GM18505 (cell line): ENCODE measurements around the gene SNPH.

Experiments
- ATAC-seq: cut with Tn5 transposase; IDR thresholded peaks from one replicate; pipeline ENCODE4 v1.9.1; 2021; ENCODE audit not compliant: unreplicated experiment
- POLR2A ChIP-seq: IDR thresholded peaks from 4 replicates; pipeline ENCODE4 v1.6.1; 2011; ENCODE audit warnings: borderline replicate concordance; ENCODE audit not compliant: insufficient read depth, insufficient read length; ENCODE audit errors: extremely low read depth

Gene SNPH

DNA sequence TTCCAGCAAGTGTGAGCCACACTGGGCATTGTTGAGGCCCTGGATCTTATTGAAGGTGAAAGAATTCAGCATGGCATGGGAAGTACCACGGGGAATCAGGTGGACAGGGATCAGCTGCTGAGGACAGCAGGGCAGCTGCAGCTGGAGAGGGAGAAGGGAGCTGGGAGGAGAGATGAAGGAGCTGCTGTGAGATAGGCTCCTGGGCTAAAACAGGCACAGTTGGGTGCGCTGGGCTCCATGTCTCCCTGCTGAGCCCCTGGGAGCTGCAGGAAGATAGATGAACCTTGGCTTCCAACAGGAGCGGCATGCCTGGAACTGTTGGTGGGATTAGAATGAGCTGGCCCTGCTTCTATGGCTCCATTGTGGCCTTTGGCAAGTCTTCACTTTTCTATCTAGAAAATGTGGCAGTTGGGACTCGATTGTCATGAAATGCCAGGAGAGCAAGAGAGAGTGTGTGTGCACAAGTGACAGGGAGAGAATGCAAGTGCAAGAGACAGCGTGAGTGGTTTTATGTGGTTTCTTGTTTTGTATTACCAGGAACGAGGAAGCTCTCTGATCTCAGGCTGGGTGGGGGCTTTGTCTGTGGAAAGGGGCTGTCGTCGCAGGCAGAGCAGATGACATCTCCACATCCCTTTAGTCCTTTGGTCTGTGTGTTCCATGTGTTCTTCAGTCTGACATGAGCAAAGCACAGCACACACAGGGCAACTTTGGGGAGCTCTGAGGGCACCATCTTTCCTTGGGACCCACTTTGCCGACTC is 20.4 kb downstream of the SNPH start:
- no peak for ATAC-seq
- no peak for TF ChIP-seq POLR2A

DNA sequence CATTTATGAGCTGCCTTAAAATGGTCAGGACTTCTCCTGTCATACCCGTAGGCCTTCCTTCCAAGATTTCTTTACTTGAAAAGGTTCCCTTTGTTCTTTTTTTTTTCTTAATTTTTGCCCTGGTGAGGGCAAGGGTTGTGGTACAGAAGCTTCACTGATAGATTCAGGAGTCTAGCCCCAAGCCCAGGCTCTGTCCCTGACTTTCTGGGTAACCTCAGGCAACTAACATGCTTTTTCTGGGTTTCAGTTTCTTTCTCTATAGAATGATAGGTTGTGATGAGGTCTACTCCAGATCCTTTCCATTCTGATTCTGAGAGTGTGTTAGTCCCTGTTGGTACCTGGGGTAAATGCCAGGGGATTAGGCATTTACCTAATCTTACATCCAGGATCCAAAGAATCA is 21.2 kb downstream of the SNPH start:
- ATAC-seq: no peak
- no peak for TF ChIP-seq POLR2A

DNA sequence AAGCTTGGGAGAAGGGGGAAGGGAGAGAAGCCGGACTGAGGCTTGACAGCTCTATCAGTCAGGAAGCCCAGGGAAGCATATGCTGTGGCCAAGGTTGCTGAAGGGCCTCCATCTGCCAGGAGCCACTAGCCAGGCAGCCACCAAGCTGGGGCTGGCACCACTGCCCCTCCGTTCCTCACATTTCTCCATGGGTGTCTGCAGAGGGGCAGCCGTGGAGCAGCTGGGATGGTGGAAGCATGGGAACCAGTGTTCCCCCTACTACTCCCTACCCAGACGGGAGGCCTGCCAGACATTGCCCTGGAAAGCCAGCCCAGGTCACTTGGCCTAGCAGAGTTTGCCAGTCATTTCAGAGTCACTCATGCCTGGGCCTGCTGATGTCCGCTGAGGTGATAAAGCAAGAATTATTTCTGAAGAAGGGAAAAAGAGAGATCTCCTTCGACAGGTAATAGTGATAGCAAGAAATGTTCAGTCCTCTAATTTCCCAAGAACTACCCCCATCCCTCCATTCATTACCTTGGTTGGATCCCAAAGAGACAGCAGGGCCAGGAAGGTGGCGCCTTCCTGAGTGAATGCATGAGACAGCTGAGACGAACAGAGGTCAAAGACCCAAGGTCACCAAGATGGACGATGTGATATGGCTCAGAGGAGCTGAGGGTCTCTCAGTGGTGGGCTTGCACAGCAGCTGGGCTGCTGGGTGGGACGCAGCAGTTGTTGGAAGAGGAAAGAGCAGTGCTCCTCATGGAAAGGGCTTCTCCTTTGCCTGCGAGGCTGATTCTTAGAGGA is 21.9 kb downstream of the SNPH start:
- TF ChIP-seq POLR2A: no peak
- no peak for ATAC-seq

DNA sequence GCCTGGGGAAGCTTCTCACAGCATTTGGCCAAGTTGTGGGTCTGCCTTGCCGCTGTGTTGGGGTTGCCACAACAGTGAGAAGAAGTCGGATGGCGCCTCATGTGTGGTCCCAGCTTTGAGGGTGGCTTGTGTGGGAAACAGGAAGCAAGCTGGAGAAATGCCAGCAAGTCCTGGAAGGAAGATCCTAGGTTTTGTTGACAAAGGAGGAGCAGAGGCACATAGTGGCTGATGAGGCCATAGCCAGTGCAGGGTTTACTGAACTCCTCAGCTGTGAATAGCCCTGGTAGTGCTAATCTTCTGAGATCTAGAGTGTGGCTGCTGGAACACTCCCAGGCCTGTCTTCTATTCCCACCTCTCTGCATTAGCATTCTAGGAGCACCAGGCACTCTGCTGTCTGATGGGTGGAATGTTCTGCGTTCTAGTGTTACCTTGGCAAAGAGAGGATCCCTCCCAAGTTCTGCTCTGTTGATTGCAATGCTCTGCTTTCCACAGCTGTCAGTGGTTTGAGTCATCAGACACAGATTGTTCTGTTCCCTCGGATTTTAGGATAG is 25.2 kb downstream of the SNPH start:
- no peak for ATAC-seq
- TF ChIP-seq POLR2A: no peak

DNA sequence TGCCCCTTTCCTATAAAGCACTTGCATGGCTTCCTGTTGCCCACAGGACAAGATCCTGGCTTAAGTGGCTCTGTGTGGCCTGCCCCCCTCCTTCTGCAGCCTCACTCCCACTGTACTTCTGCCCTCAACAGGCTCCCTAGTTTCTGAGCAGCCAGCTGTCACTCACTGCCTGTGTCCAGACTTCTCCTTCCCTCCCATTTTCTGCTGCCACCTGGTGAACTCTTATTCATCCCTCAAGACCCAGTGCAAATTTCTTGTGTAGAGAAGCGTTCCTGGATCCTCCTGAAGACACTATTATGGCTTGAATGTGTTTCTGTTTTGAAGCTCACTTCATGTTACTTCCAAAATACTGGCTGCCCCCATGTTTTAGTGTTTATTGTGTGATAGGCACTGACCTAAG is 26.5 kb downstream of the SNPH start:
- ATAC-seq: no peak
- no peak for TF ChIP-seq POLR2A

DNA sequence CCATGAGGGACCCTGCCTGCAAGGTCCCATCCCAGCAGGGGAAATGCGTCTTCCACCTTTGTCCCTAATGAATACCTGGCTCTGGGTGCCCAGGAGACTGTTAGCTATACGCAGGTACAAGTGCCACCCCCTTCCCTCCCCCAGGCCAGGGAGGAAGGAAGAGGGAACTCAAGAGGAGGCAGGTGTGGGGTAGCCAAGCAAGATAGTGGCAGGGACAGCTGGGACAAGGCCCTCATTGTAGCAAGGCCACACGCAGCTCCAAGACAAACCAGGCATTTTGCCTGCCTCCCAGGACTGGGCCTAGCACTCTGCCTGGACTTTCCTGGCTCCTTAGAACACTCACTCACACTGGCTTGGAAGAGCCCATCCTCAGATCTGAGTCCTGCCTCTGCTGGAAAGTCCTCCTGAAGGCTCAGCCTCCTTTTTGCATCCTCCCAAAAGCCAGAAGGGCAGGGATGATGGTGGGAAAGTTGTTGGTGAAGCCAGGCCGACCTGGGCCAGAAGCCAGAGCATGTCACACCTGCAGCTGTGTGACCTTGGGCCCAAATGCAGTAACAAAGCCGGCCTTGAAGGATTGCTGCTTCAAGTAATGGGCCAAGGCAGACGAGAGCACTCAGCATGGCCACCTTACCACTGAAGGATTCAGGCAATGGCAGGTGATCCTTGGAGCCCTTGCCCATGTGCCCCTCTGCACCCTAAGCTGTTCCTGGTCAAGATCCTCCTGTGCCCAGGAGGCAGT is 27.7 kb downstream of the SNPH start:
- TF ChIP-seq POLR2A: no peak
- no peak for ATAC-seq

DNA sequence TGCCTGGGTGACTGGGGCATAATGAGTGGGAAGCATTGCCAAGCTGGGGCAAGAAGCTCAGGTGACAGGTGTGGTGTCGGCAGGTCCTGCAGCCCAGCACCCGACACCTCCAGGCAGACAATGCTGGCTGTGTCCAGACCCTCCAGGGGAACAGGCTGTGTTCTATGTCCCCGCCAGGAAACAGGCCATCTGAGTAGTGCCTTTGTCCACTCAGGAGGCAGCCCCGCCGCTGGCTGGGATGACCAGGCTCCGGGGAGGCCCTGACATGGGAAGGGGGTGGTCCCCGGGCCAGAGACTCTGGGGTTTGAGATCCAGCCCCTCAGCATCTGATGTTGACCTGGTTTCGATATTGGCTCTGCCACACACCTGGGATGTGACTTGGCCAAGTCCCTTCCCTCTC is 28.4 kb downstream of the SNPH start:
- no peak for TF ChIP-seq POLR2A
- no peak for ATAC-seq

DNA sequence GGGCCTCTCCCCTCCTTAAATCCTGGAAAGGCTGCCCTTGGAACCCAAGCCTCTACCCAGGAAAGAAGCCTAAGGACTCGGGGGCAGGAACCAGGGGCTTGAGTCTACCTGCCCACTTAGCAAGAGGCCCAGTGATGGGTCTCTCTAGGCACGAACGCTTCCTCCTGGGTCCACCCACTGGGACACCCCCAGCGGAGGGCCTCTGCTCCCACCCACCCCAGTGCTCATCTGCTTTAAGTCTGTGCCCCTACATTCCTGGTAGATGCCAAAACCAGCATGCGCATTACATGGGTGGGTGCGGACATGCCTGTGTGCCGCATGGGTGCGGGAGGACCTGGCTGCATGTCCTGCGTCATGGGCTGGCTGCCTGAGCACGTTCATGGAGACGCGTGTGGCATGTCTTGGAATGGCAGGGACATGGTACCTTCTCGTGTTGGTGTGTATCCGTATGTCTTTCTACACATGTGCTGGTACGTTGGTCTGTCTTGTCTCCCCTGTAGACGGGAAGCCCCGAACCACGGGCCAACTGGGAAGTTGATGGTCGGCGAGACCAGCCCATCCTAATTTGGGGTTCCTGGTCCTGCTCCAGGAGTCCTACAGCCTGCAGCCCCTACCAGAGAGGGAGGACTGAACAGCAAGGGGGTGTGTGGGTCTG is 29.3 kb downstream of the SNPH start:
- no peak for ATAC-seq
- TF ChIP-seq POLR2A: no peak

DNA sequence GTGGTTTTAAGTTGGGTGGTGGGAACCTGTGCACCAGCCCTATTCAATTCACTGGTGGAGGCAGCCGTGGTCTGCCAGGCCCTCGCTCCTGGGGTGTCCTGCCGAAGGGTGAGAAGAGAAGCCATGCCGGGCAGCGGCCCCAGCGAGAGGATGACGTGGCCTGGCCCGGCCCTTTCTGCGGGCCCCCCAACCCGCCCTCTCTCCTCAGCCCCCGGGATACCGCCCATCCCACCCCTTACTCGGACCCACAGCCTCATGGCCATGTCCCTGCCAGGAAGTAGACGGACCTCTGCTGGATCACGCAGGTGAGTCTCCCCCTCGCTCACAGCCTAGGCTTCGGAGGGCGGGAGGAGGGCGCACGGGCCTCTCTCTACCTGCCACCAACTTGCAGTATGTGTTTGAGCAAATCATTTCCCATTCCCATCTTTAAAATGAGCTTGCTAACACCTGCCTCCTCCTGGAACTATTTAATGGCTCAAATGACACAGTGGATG is 30.1 kb downstream of the SNPH start:
- no peak for ATAC-seq
- TF ChIP-seq POLR2A: no peak

DNA sequence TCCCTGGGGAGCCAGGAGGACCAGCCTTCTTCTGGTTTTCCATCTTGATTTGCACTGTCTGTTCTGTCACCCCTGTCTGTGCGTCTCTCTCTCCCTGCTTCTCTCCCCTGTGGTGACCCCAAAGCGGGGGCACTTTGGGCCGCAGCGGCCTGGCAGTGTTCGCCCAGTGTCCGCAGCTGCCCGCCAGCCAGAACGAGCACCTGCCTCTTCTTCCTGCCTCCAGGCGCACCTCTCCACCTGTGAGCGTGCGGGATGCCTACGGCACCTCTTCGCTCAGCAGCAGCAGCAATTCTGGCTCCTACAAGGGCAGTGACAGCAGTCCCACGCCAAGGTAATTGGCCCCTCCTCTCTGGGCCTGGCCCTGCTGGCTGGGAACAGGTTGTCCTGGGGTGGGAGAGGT is 30.8 kb downstream of the SNPH start:
- no peak for TF ChIP-seq POLR2A
- no peak for ATAC-seq

DNA sequence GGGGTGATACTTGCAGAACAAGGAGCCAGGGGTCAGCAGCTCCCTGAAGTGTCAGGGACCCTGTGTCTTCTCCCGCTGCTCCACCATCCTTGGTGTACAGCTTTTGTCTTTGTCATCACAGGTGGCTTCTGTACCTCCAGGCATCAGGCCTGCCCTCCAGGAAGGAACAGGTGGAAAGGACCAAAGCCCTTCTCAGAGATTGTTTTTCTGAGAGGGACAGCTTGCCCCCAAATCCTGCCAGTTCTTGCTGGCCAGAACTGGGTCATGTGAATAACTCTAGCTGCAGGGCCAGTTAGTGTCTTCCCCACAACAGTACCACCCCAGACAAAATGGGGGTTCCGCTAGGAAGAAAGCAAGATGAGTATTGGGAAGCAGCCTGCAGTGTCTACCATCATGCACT is 31.4 kb downstream of the SNPH start:
- ATAC-seq: no peak
- TF ChIP-seq POLR2A: no peak

DNA sequence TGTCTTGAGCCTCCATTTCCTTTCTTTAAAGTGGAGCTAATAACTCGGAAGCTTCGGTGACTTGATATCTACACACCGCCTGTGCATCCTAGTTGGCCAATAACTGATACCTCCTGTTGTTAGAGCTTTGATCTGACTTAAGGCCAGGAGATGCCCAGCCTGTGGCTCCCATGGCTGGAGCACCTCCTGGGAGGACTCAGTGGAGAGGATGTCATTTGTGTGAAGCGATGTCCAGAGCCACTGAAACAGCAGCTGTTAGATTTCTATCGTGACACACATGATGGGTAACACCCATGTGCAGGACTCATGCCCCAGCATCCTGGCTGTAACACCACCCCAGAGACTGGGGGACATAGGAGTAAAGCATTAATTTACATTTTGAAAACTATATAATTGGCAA is 32.1 kb downstream of the SNPH start:
- ATAC-seq: no peak
- TF ChIP-seq POLR2A: no peak

DNA sequence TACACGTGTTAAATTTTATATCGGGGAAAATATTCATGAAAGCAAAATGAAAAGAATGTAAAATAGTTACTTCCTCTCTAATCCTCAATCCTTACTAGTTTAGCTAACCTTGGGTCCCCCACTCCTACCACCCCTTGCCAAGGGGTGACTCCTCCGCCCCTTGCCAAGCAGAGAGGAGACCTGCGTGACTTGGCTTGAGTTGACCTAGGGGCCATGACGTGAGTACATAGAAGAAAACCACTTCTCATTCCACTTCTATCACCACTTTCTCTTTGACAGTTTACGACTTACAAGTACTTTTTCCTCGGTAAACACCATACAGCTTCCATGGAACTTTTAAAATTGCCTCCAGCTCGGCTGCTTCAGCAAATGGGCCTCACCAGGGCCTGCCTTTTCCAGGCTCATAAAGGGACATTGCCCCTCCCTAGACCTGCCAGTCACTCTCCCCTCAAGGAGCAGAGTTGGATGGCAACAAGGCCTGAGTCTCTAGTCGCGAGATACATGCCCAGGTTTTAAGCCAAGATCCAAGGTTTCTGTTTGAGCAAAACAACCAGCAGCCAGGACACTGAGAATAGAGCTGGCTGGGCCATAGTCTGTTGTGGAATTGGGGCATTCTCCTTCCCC is 32.9 kb downstream of the SNPH start:
- TF ChIP-seq POLR2A: no peak

DNA sequence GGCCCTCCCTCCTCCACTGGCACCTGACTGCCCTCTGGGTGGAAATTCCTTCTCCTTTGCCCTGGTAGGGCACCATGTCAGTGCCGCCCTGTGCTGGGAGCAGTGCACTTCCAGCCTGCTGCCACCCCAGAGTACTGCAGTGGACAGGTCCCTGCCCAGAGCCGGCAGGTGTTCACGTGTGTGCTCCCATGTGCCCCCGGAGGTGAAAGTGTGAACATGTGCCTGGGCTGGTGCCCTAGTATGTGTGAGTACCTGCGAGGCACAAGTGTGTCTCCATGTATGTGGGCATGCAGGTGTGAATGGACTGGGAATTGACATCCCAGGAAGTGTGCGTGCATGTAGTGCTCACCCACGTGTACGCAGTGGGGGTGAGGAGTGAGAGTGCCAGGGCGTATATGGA is 33.4 kb downstream of the SNPH start:
- ATAC-seq: no peak
- TF ChIP-seq POLR2A: no peak

More for the DNA sequence above, 32.9 kb downstream of the SNPH start:
- ATAC-seq: no peak
